GM21360 (cell line): ENCODE measurements around the gene TRPC4AP.
A peak's percentile ranks its signal among the peaks of the same experiment; 100 is the strongest.

ENCODE experiments used
- ATAC-seq: cut with Tn5 transposase; IDR thresholded peaks from one replicate; pipeline ENCODE4 v1.9.1; 2021; ENCODE audit warnings: mild to moderate bottlenecking, moderate library complexity; ENCODE audit not compliant: unreplicated experiment

The TRPC4AP gene

DNA sequence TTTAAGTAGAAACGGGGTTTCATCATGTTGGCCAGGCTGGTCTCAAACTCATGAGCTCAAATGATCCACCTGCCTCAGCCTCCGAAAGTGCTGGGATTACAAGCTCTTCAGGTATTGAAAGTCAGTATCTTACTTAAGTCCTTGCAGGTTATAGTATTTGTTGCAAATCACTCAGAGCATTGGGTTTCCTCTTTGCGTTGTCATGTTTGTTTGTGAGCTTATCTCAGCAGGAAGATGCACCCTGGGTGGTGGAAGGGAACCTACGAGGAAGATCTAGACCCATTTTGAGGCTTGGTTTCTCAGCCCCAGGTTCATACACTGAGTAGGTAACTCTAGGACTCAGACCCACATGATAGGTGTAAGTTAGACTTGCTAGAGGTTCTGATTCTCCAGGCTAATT lies 118.4 kb downstream of the TRPC4AP start:
- no peak for ATAC-seq

DNA sequence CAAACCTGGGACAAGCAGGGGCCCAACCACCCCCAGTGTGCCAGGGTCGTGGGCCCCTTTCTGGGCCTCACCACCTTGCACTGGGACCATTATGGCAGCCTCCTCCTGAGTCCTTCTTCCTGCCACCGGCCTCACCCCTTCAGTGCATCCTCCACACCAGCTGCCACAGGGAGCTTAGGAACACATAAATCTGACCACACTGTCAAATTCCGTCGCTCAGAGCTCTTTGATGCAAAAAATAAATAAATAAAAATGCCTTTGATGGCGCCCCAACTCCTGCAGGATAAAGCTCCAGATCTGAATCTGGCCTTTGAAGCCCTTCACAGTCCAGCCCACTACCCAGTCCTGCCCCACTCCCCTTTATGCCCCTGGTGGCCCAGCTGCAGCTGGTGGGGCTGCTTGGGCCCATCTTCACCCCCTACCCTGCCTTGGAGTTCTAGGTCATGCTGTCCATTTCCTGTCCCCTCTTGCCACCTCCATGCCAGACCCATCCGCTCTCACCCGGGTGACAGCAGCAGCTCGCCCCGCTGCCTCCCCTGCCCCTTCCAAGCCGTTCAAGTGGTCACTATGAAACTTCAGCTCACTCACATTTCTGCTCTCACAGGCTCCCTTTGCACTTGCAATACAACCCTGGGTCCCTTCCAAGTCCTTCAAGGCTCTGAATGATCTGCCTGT lies 120.9 kb downstream of the TRPC4AP start:
- no peak for ATAC-seq

DNA sequence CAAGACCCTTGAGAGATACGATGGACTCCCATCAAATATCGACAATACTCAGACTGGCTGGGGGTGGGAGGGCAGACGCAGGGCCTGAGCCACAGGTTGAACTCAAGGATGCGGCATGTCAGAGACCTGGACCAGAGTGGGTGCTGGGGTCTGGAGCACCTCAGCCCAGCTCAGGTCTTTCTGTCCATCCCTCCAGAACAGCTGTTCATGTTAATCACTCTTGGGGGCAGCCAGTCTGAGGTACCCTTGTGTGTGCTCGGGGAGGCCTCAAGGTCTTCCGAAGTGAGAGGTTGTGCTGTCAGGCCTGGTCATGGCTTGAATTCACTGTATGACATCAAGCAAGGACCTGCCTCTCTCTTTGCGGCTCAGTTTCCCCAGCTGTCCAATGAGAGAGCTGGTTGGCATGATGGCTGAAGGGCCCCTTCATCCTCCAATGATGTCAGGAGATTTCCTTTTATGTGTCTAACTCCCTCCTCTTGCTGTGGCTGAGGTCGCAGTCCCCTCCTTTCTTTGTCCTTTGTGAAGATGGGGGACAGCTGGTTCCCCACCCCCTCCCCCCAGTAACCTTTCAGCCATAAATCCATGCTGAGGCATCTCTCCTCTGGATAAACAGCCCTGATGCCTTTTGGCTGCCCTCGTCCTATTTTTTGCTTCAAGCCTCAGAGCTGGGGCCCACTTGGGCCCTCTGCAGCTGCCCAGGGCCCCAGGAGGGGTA lies 121.6 kb downstream of the TRPC4AP start:
- ATAC-seq = no peak

DNA sequence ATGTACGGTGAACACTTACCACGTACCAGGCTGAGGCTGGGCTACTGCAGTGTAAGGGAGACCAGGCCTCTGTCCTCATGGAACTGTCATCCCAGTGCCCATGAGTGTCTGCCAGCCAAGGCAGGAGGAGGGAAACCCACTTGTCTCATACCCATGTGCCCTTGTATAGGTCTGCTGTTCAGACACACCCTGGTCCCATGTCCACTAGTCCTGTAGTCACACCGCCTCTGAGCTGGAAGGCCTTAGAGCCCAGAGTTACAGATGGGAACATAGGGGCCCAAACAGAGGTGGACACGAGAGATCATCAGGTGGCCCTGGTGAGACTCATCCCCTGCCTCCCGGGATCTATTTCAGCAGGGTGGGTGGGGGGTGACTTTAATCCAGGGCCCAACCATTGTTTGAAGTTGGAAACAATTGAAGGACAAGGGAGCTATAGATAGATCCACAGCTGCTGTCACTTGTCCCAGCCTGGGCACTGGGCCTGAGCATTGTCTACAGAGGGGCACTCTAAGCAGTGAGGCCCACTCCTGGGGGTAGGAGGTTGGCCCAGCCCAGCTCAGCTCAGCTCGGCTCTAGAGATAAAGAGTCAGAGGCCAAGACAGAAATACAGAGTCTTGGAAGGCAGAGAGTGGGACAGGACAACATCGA lies 122.3 kb downstream of the TRPC4AP start:
- ATAC-seq = no peak

DNA sequence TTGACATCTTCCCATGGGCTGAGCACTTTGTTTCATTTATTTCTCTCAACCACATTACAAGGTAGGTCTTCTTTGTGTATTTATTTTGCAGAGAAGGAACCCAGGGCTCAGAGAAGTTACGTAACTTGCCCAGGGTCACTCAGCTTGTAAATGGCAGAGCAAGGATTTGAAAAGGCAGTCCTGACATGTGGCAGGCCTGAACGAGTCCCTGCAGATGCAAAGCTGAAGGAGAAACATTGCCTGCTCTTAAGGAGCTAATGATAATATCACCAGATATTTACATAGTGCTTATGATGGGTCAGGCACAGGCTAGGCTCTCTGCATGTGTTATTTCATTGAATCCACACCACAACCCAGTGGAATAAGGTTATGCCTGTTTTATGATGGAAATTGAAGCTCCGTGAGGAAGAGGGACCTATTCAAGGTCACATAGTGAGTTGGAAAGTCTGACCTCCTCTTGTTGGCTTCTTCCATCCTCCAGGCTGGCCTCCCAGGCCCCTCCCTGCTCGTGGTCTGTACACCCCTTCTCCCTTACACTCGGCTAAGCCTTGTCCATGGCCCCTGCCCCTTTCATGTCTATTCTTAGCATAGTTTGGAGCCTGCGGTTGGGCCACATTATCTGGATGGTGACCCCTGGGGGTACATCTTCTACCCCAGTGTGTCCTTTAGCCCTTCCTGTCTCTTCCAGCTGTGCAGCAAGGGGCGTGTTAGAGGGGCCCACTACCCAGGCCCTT lies 124.4 kb downstream of the TRPC4AP start:
- ATAC-seq = no peak

DNA sequence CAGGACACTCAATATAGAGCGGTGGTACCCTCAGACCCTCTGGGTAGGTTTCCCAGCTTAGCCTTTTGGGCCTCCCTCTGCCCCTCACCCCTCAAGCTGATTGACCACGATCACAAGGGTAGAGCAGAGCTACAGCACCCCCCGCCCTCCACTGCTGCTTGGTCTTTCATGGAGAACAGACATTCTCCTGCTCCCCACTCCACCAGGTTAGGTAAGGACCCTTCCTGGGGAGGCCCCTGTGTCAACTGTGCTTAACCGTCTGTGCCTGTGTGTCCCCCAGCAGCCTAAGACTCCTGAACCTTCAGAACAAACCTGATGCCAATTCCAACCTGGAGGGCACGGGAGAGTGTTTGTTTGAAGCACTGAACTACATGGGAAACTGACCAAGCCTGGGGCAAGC lies 125.2 kb downstream of the TRPC4AP start:
- no peak for ATAC-seq

DNA sequence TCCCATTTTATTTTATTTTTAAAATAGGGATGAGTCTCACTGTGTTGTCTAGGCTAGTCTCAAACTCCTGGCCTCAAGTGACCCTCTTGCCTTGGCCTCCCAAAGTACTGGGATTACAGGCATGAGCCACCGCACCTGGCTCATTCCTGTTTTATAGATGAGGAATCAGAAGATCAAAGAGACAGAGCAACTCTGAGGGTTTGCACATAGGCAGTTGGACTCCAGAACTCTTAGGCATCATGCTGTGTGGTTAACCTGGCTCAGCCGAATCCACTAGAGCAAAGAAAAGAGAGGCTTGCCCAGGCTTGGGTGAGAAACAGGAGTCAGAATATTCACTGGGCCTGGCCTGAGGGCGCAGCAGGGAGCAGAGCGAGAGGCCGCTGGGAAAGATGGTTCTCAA lies 127.6 kb downstream of the TRPC4AP start:
- ATAC-seq = no peak

DNA sequence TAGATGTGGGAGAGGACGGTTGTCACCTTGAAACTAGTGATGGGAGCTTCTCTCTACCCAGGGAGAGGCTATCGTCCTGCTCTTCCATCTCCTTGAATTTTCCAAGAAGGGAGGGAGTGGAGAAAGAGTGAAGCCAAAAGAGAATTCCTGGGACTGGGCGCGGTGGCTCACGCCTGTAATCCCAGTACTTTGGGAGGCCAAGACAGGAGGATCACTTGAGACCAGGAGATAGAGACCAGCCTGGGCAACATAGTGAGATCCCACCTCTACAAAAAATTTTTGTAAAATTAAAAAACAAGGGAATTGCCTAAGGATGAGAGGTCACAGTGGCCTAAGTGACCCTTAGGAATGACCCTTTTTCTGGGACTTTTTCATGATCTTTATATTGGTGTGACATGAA lies 128.1 kb downstream of the TRPC4AP start:
- no peak for ATAC-seq

DNA sequence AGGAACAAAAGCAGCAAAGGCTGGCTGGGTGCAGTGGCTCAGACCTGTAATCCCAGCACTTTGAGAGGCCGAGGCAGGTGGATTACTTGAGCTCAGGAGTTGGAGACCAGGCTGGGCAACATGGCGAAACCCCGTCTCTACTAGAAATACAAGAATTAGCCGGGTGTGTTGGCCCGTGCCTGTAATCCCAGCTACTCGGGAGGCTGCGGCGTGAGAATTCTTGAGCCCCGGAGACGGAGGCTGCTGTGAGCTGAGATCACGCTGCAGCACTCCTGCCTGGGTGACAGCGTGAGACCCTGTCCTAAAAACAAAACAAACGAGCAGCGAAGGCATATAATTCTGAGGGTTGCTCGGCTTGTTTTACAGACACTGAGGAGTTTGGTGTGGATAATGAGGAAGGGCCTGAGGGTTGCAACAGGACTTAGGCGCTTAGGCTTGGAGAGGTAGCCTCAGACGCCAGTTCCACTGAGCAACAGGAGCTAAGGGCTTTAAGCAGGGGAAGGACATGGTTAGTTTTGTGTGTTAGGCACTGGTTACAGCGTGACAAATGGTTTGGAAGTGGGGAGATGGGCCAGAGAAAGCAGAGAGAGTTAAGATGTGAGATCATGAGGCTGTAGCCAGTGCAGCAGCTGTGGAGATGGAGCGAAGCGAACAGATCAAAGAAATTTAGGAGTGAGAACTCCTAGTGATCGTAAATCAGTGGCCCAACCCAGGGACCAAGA lies 135.7 kb downstream of the TRPC4AP start:
- ATAC-seq = no peak

DNA sequence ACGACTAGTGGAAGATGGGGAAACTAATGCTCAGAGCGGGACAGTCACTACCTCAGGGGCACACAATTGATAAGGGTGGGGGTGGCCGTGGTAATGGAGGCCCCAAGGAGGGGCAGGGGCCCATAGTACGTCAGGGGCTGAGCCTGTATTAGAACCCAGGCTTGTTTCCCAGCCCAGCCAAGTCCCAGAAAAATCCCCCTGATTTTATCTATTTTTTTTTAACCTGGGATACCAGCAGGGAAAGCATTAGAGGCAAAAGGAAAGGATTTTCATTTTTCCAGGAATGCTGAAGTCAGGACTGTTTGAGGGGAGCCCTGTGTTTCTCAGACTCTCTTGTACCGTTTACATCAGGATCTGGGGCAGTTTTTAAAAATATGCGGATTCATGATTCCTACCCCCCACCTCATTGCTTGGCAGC lies 136.6 kb downstream of the TRPC4AP start:
- no peak for ATAC-seq

DNA sequence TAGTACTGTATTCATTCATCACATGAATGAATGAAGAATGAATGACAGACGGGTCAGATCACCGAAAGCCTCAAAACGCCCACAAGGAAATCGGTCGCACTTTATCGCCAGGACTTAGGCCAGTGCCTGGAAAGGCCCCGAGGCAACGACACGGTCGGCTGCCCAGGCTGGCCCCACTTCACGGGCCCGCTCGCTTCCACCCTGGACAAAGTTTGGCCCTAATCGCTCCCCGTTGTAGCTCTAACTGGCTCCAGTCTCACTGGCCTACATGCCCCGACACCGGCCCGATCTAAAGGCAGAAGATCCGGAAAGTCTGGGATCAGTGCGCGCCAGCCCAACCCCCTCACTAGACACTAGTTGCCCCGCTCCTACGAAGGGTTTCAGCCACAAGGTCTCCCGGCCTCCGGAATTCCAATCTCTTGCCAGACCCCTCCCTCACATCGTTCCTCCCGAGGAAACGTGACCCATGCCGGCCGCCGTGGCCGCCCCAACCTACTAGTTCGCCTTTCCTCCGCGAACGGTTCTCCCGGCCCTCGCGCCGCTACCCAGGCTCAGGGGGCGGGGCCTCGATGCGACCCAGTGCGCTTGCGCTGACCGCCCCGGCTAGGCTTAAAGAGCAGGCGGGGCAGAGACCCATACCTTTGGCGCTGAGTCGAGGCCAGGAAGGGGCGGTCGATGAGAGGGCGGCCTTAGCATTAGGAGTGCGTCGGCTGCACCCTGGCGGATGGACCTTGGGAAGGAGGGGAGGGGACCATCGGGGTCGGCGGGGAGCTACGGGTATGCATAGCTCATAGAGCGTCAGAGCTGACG lies 137.2 kb downstream of the TRPC4AP start, which contains the start of the genes GSS and MYH7B:
GSS (minus strand) TSS at position 576 of the 810 bp plus-strand sequence. CDS start 3,954 bp downstream, outside the sequence.
MYH7B (plus strand) TSS at position 638 of the 810 bp plus-strand sequence. CDS start 22,138 bp downstream, outside the sequence.
- ATAC-seq = peak; percentile 84

DNA sequence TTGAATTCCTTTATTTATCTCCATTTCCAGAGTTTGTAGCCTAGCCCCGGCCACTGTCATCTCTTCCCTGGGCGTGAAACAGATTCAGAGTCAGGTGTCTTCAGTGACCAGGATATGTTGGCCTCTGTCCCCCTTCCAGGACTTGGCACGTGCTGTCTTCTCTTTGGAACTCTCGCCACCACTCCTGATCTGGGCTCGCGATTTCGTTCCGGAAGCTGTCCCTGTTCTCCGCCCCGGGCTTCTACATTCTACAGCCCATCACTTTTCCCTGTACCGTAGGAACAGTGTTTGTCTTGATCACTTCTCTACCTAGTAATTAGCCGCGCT lies 137.7 kb downstream of the TRPC4AP start:
- peak; percentile 13 for ATAC-seq

DNA sequence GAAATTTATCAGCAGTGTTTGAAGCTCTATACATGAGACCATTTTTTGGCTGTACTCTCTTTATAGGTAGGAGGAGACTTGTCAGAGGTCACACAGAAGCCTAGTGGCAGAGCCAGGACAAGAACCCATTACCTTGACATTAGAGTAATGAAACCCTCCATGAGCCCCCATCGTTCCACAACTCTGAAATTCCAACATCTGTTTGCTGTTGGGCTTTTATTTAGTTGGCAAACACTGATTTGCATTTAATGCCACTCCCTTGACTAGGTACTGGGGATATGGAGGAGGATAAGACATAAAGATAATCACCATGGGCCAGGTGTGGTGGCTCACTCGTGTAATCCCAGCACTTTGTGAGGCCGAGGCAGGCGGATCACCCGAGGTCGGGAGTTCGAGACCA lies 138.6 kb downstream of the TRPC4AP start:
- no peak for ATAC-seq

DNA sequence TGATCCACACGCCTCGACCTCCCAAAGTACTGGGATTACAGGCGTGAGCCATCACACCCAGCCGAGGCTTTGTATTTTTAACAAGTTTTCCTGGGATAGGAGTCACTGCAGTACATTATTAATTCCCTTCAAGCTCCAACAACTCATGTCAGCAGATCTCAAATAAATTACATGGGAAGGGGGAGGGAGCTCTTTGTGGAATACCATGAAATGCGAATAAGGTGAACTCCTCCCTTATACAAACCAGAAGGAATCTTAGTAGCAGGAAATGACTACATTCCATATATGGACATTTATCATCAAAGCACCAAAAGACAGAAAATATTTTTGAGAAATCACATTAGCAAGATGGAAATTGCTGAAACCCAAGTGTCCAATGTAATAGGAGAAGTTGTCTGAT lies 139.9 kb downstream of the TRPC4AP start:
- no peak for ATAC-seq
